ENCODE measurements around the gene UBE2N. TPM values are rescaled to one million over a fixed set of nuclear protein-coding genes. Genes with fewer than 3 reads are reported as not detected.

The UBE2N gene
- total and polyA plus RNA-seq, 4 experiments from 2014 or later, result 71.2 to 227 (median 136) TPM

DNA sequence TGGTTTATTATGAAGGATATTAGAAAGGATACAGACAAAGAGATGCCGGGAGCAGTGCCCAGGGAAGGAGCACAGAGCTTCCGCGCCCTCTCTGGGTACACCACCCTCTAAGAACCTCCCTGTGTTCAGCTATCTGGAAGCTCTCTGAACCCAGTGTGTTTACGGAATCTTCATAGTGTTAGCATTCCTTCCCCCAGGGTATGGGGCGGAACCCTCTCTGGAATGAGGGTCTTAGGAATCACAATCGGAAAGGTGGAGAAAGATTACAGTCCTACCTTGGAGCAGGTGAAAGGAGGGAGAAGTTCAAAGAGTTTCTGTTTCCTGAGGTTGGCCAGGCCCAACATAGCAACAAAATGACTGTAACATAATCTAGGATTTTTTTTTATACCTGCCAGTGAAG, 70.8 kb downstream of the UBE2N start:
- Histone ChIP-seq H3K4me1 (ENCODE audit: insufficient read depth, low read length) (no peaks in the 10 kb centered on the region), H3K27me3 (ENCODE audit: insufficient read depth, low read length) (no peaks in the 10 kb centered on the region), H3K9me3 (ENCODE audit: control insufficient read depth in 1 of 2, low read length in 2 of 2) (no peaks in the 10 kb centered on the region), H3K36me3 (ENCODE audit: insufficient read depth, low read length) (no peaks in the 10 kb centered on the region), H3K27ac (ENCODE audit: low read depth, low read length) (no peak overlapping the region), H3K4me3 (ENCODE audit: low read length in 2 of 2) (no peak overlapping the region)
- Mint-ChIP-seq H3K4me1 (no peaks in the 10 kb centered on the region), H3K9me3 (no peaks in the 10 kb centered on the region), H3K27ac (peak overlapping the region in 1 of 7 donors; percentile 23), H3K27me3 (peaks cover 0 to 2% of the 10 kb centered on the region in 2 donors), H3K4me3 (no peak overlapping the region), H3K36me3 (no peaks in the 10 kb centered on the region)
- intact Hi-C loops (cut with micrococcal nuclease), result loop anchor here (10.0 kb wide), 1 partner anchor 1084 kb away; the partner anchor contains the start of gene CEP83
- DNase-seq, result no peak
- ChIA-PET POLR2A (ENCODE audit: partially characterized antibody) (no interaction called here), CTCF (ENCODE audit: partially characterized antibody) (no interaction called here)

DNA sequence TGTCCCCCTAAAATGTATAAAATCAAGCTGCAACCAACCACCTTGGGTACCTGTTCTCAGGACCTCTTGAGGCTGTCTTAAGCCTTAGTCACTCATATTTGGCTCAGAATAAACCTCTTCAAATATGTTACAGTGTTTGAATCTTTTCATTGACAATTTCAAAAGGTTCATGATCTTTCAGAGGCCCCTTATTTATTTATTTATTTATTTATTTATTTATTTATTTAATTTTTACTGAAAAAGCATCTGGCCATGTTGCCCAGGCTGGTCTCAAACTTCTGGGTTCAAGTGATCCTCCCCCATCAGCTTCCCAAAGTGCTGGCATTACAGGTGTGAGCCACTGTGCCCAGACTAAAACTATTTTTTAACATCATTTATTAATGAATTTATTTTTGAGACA, 72.2 kb downstream of the UBE2N start:
- H3K36me3 Mint-ChIP-seq, result no peaks in the 10 kb centered on the region
- H3K4me3 ChIP-seq (ENCODE audit: low read length in 2 of 2), result no peak overlapping the region
- peaks cover 0 to 1% (median under 1%) of the 10 kb centered on the region in 4 donors for H3K4me1 Mint-ChIP-seq
- H3K27me3 ChIP-seq (ENCODE audit: insufficient read depth, low read length), result no peaks in the 10 kb centered on the region
- H3K27me3 Mint-ChIP-seq, result peaks cover 0 to 2% of the 10 kb centered on the region in 2 donors
- intact Hi-C loops (cut with micrococcal nuclease), result no loop called here
- DNase-seq, result no peak
- ChIA-PET CTCF (ENCODE audit: partially characterized antibody) (no interaction called here), POLR2A (ENCODE audit: partially characterized antibody) (no interaction called here)
- H3K4me1 ChIP-seq (ENCODE audit: insufficient read depth, low read length), result no peaks in the 10 kb centered on the region
- no peaks in the 10 kb centered on the region for H3K9me3 Mint-ChIP-seq
- H3K36me3 ChIP-seq (ENCODE audit: insufficient read depth, low read length), result no peaks in the 10 kb centered on the region
- H3K27ac ChIP-seq (ENCODE audit: low read depth, low read length), result no peak overlapping the region
- no peak overlapping the region for H3K27ac Mint-ChIP-seq
- H3K4me3 Mint-ChIP-seq, result no peak overlapping the region
- H3K9me3 ChIP-seq (ENCODE audit: control insufficient read depth in 1 of 2, low read length in 2 of 2), result no peaks in the 10 kb centered on the region

DNA sequence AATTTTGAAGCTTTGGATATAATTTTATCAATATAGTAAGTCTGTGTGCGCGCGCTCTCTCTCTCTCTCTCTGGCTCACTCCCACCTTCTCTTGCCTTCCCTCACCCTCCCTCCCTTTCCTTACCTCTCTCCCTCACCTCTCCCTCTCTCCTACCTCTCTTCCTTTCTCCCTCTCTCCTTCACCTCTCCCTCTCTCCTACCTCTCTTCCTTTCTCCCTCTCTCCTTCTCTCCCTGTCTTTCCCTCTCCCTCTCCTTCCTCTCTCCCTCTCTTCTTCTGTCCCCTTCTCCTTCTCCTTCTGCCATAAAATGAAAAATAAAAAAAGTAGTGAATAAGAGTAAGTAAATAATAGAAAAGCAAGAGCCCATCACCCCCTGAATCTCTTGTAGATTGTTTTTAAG, 73.0 kb downstream of the UBE2N start:
- Mint-ChIP-seq H3K9me3 (no peaks in the 10 kb centered on the region), H3K27ac (no peak overlapping the region), H3K4me3 (no peak overlapping the region), H3K27me3 (peaks cover 0 to 2% of the 10 kb centered on the region in 2 donors), H3K4me1 (peaks cover 4 to 7% (median 4%) of the 10 kb centered on the region in 4 donors), H3K36me3 (no peaks in the 10 kb centered on the region)
- DNase-seq, result no peak
- Histone ChIP-seq H3K27me3 (ENCODE audit: insufficient read depth, low read length) (no peaks in the 10 kb centered on the region), H3K27ac (ENCODE audit: low read depth, low read length) (no peak overlapping the region), H3K36me3 (ENCODE audit: insufficient read depth, low read length) (no peaks in the 10 kb centered on the region), H3K9me3 (ENCODE audit: control insufficient read depth in 1 of 2, low read length in 2 of 2) (no peaks in the 10 kb centered on the region), H3K4me3 (ENCODE audit: low read length in 2 of 2) (no peak overlapping the region), H3K4me1 (ENCODE audit: insufficient read depth, low read length) (peaks cover 2% of the 10 kb centered on the region)
- CTCF ChIA-PET (ENCODE audit: partially characterized antibody), result no interaction called here
- intact Hi-C loops (cut with micrococcal nuclease), result no loop called here
- POLR2A ChIA-PET (ENCODE audit: partially characterized antibody), result no interaction called here

DNA sequence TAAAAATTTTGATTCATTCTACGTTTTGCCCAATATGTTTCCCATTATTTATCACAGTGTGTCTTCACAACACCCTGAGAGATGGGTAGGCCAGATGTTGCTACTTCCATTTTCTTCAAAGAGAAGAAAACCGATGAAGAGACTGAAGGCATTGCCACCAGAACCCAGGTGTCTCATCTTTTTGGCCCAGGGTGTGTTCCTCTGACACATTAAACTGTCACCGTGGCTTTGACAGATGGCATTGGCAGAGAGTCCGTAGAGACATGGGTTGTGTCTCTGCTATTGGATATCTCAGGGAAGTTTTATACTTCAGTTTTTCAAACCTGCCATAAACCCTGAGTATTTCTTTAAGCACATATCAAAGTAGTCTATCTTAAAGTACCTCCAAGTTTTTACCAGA, 75.3 kb downstream of the UBE2N start:
- Mint-ChIP-seq H3K36me3 (no peaks in the 10 kb centered on the region), H3K27ac (peak overlapping the region in 1 of 7 donors; percentile 25), H3K4me1 (peaks cover 7 to 17% (median 12%) of the 10 kb centered on the region in 4 donors), H3K4me3 (no peak overlapping the region), H3K9me3 (no peaks in the 10 kb centered on the region), H3K27me3 (peaks cover 0 to 2% of the 10 kb centered on the region in 2 donors)
- no peaks in the 10 kb centered on the region for H3K9me3 ChIP-seq (ENCODE audit: control insufficient read depth in 1 of 2, low read length in 2 of 2)
- DNase-seq, result no peak
- intact Hi-C loops (cut with micrococcal nuclease), result no loop called here
- ChIA-PET CTCF (ENCODE audit: partially characterized antibody) (no interaction called here), POLR2A (ENCODE audit: partially characterized antibody) (no interaction called here)
- H3K27me3 ChIP-seq (ENCODE audit: insufficient read depth, low read length), result no peaks in the 10 kb centered on the region
- H3K36me3 ChIP-seq (ENCODE audit: insufficient read depth, low read length), result no peaks in the 10 kb centered on the region
- H3K27ac ChIP-seq (ENCODE audit: low read depth, low read length), result no peak overlapping the region
- H3K4me1 ChIP-seq (ENCODE audit: insufficient read depth, low read length), result peaks cover 10% of the 10 kb centered on the region
- no peak overlapping the region for H3K4me3 ChIP-seq (ENCODE audit: low read length in 2 of 2)

DNA sequence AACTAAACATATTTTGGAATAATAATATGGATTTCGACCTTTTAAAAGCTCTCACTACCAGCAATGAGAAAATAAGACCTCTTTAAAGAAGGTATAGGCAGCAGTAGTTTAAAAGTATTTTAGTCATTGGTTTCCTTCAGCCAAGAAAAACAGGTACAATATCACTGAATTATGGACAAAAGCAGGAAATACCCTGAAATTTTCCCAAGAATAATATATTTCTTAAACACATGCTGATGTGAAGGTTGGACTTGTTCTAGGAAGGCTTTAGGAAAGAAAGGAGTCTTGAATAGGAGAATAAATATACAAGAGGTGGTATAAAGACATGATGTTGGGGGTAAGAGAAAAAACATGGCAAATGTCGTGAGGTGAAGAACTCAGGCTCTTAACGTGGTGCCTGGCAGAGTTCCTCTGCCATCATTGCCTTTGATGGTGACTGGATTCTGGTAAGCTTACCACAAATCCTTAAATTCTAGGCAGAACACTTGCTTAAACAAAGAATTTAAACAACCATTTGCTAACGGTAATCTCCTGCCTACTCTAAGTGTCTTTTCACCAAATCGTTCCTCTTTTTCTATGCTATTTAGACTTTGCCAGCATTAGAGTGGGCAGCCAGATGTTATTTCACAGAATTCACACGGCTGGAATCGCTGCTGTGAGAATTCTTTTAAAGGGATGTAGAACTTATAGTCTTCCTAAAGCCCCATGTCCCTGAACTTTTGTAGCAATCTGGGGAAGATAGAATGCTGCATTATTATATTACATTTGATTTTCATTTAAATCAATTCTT, 75.9 kb downstream of the UBE2N start:
- CTCF ChIA-PET (ENCODE audit: partially characterized antibody), result no interaction called here
- intact Hi-C loops (cut with micrococcal nuclease), result no loop called here
- POLR2A ChIA-PET (ENCODE audit: partially characterized antibody), result no interaction called here

DNA sequence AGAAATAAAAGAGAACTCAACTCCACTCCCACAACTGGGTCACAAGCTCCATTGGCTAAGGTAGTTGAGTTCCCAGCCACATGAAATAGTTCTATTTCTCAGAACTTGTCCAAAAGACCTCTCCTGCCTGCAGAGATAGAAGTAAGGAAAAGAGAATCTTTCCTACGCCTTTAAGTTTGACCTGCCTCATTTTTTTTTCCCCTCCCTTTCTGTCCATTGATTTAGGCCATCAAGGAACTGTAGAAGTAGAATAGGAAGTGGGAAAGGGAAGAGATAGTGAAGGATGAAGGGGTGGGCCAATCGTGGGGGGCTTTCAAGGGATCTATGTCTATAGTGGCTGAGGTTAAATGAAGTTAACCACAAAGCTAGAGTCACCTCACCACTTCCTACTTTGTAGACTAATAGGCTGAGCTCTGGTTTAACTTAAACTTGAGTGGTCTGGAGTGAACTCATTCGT, 77.9 kb downstream of the UBE2N start:
- peak in 3 of 5 donors; percentile 10 to 20 (median 14) for DNase-seq
- Histone ChIP-seq H3K27ac (ENCODE audit: low read depth, low read length) (no peak overlapping the region), H3K4me1 (ENCODE audit: insufficient read depth, low read length) (peaks cover 10% of the 10 kb centered on the region), H3K36me3 (ENCODE audit: insufficient read depth, low read length) (no peaks in the 10 kb centered on the region), H3K9me3 (ENCODE audit: control insufficient read depth in 1 of 2, low read length in 2 of 2) (no peaks in the 10 kb centered on the region), H3K27me3 (ENCODE audit: insufficient read depth, low read length) (no peaks in the 10 kb centered on the region), H3K4me3 (ENCODE audit: low read length in 2 of 2) (no peak overlapping the region)
- POLR2A ChIA-PET (ENCODE audit: partially characterized antibody), result interaction anchor here (1.2 kb wide), 1 partner anchor 23 kb away, joined by 3 read pairs; no protein-coding TSS in a partner anchor
- Mint-ChIP-seq H3K27me3 (no peaks in the 10 kb centered on the region), H3K4me1 (peaks cover 7 to 24% (median 12%) of the 10 kb centered on the region in 4 donors), H3K4me3 (peak overlapping the region in 5 of 8 donors; percentile 1 to 46 (median 22)), H3K27ac (peak overlapping the region in 5 of 7 donors; percentile 1 to 53 (median 38)), H3K9me3 (no peaks in the 10 kb centered on the region), H3K36me3 (no peaks in the 10 kb centered on the region)
- intact Hi-C loops (cut with micrococcal nuclease), result no loop called here
- CTCF ChIA-PET (ENCODE audit: partially characterized antibody), result interaction anchor here (0.6 to 1.4 kb wide), 4 partner anchors 10 to 704 kb away, joined by 3 to 4 read pairs (median 3); no protein-coding TSS in a partner anchor

More for the DNA sequence above, 75.9 kb downstream of the UBE2N start:
- no peak overlapping the region for H3K27ac Mint-ChIP-seq
- Histone ChIP-seq H3K9me3 (ENCODE audit: control insufficient read depth in 1 of 2, low read length in 2 of 2) (no peaks in the 10 kb centered on the region), H3K27me3 (ENCODE audit: insufficient read depth, low read length) (no peaks in the 10 kb centered on the region), H3K36me3 (ENCODE audit: insufficient read depth, low read length) (no peaks in the 10 kb centered on the region), H3K4me1 (ENCODE audit: insufficient read depth, low read length) (peaks cover 10% of the 10 kb centered on the region), H3K4me3 (ENCODE audit: low read length in 2 of 2) (no peak overlapping the region), H3K27ac (ENCODE audit: low read depth, low read length) (no peak overlapping the region)
- H3K4me3 Mint-ChIP-seq, result no peak overlapping the region
- DNase-seq, result no peak
- peaks cover 7 to 17% (median 12%) of the 10 kb centered on the region in 4 donors for H3K4me1 Mint-ChIP-seq
- no peaks in the 10 kb centered on the region for H3K9me3 Mint-ChIP-seq
- H3K36me3 Mint-ChIP-seq, result no peaks in the 10 kb centered on the region
- no peaks in the 10 kb centered on the region for H3K27me3 Mint-ChIP-seq

DNA sequence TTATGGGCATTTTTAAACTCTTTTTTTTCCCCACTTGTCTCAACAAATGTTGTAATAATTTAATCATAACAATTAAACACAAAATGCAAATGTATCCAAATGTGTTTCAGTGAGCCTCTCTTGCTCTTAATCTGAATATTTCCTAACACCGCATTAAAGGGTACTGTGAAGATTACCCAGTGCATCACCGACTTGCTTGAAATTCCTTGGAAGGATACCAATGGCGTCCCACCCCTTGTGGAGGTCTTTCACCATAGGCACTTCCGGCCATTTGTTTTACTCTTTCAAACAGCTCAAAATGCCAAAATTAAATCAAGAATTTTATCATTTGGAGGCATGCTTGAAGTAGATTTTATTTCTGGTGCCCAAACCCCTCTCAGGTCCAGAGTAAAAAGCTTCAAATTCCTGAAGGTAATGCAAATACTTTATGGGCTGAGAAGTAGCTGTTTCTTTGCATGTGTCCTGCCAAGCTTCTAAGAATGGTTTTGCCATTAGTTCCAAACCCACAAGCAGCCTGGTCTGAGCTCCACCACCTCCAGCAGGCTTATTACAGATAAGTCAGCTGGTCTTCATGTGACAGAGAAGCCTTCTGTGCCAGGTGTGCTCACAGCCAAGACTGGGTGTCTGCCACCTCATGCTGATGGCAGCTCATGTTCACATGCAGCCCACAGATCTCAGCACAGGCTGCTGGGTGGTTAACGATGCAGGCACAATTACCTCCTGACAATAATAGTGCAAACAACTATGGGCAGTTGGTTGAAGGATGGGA, 80.4 kb downstream of the UBE2N start:
- ChIA-PET POLR2A (ENCODE audit: partially characterized antibody) (no interaction called here), CTCF (ENCODE audit: partially characterized antibody) (interaction anchor here (0.8 kb wide), 1 partner anchor 20 kb away, joined by 3 read pairs; no protein-coding TSS in a partner anchor)
- no peak overlapping the region for H3K27ac ChIP-seq (ENCODE audit: low read depth, low read length)
- peaks cover 10% of the 10 kb centered on the region for H3K4me1 ChIP-seq (ENCODE audit: insufficient read depth, low read length)
- intact Hi-C loops (cut with micrococcal nuclease), result no loop called here
- peaks cover 7 to 24% (median 12%) of the 10 kb centered on the region in 4 donors for H3K4me1 Mint-ChIP-seq
- no peaks in the 10 kb centered on the region for H3K36me3 ChIP-seq (ENCODE audit: insufficient read depth, low read length)
- H3K27ac Mint-ChIP-seq, result no peak overlapping the region
- H3K9me3 ChIP-seq (ENCODE audit: control insufficient read depth in 1 of 2, low read length in 2 of 2), result no peaks in the 10 kb centered on the region
- no peaks in the 10 kb centered on the region for H3K27me3 Mint-ChIP-seq
- no peaks in the 10 kb centered on the region for H3K9me3 Mint-ChIP-seq
- H3K27me3 ChIP-seq (ENCODE audit: insufficient read depth, low read length), result no peaks in the 10 kb centered on the region
- H3K4me3 ChIP-seq (ENCODE audit: low read length in 2 of 2), result no peak overlapping the region
- no peaks in the 10 kb centered on the region for H3K36me3 Mint-ChIP-seq
- DNase-seq, result no peak
- no peak overlapping the region for H3K4me3 Mint-ChIP-seq

All from CD4-positive, alpha-beta memory T cell (primary cell).